GM08714 (cell line): ENCODE results near the gene IDH3B.
"Not testable (repeated sequence)": the region's sequence is repeated elsewhere in the genome, so short reads cannot be mapped to it uniquely, and the experiment has no call there.

Source experiments
- H3K4me3 ChIP-seq: fragments of 200-500 bp; sonication (Bioruptor generic); 2 replicates; pipeline ENCODE4 v1.5.1; 2014; ENCODE audit warnings: mild to moderate bottlenecking, low read length, inconsistent platforms
- ZNF274 ChIP-seq: IDR thresholded peaks from 2 replicates; pipeline ENCODE4 v1.6.1; 2012; ENCODE audit warnings: mild to moderate bottlenecking, low read depth, low read length

Gene IDH3B

DNA sequence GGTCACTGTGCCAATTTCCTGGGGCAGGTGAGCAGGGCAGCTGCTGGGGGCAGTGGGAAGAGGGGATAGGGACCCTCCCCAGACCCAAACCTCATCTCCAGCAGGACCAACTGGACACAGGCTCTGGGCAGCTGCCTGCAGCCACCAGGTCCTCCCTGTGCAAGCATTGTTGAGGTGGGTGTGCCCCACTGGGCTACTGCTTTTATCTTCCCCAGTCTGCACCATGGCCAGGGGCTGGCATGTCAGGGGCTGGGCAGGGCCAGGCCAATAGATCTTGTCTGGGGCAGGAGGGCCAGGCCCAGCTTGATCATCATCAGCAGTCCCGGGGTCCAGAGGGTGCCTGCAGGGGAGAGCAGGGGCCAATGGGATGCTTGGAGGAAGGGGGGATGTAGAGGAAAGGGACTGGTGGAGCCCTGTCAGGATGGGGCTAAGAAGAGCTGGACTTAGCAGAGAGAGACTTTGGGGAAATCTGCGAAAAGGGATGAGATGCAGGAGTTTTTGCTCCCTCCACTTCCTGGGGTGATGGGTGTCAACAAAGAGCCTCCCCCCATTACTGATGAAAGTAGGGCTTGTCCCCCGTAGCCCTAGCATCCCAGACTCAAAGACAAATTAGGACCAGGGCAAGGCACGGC is 34.3 kb upstream of the IDH3B start:
- no peak for TF ChIP-seq ZNF274
- no peak overlapping the region for H3K4me3 ChIP-seq

GRCh38 chr20:2697768-2698167 is 33.8 kb upstream of the IDH3B start:
- no peak overlapping the region for H3K4me3 ChIP-seq
- TF ChIP-seq ZNF274, result no peak

GRCh38 chr20:2696646-2697045 is 32.6 kb upstream of the IDH3B start:
- TF ChIP-seq ZNF274, result no peak
- H3K4me3 ChIP-seq, result no peak overlapping the region

DNA sequence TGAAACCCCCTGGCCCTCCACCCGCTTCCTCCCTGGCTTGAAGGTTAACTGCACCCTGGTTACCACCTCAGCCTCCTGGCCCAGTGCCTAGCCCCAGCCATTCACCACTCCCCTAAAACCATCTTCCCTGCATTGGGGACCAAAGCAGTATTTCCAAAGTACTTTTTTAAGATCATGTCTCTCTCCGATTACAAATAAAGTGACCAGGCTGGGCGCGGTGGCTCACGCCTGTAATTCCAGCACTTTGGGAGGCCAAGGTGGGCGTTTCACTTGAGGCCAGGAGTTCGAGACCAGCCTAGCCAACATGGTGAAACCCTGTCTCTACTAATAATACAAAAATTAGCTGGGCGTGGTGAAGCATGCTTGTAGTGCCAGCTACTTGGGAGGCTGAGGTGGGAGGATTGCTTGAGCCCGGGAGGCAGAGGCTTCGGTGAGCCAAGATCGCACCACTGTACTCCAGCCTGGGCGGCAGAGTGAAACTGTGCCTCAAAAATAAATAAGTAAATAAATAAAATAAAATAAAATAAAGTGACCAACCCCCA is 32.0 kb upstream of the IDH3B start:
- not testable (repeated sequence) for H3K4me3 ChIP-seq

DNA sequence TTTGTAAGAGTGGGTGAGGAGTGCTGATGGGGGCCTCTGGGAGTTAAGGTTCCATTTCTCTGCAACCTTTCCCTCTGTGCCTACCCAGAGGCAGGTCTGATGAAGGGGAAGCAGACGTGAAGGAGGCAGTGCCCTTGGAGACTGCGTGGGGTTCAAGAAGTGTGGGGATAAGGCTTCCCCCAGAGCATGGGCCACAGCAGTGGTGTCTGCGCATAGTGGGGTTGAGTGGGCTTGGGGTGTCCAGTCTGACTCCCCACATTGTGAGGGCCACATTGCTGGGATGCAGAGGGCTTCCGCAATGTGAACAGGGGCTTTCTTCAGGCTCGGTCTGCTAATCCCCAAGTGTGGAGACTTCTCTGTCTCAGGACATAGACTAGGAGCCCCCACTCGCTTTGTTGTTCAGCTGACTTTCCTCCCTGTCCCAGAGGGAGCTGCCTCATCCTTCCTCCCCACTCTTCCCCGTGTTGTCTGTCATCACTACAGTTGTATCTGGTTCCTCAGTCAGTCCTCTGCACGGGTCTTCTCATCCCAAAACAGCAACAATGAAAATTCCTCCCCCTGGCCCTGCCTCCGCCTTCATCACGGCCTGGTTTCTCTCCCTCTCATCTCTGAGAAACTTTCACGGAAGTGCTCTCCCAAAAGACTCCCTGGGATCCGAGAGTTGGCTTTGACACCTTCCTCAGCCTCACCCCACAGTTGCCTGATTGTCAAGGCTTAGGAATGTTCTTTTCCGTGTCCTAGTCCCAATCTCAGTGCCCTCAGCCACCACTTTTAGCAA is 31.4 kb upstream of the IDH3B start:
- H3K4me3 ChIP-seq, result no peak overlapping the region
- no peak for TF ChIP-seq ZNF274

GRCh38 chr20:2694519-2694918 is 30.5 kb upstream of the IDH3B start:
- no peak for TF ChIP-seq ZNF274
- H3K4me3 ChIP-seq, result no peak overlapping the region

GRCh38 chr20:2694008-2694471 is 30.0 kb upstream of the IDH3B start:
- no peak for TF ChIP-seq ZNF274
- no peak overlapping the region for H3K4me3 ChIP-seq

- H3K4me3 ChIP-seq, result peak overlapping the region; percentile 11; the same call in 1 of the 2 replicates
- no peak for TF ChIP-seq ZNF274
Measured at GRCh38 chr20:2693286-2694007, 29.4 kb upstream of the IDH3B start.

GRCh38 chr20:2692886-2693285 is 28.9 kb upstream of the IDH3B start:
- no peak overlapping the region for H3K4me3 ChIP-seq
- no peak for TF ChIP-seq ZNF274

DNA sequence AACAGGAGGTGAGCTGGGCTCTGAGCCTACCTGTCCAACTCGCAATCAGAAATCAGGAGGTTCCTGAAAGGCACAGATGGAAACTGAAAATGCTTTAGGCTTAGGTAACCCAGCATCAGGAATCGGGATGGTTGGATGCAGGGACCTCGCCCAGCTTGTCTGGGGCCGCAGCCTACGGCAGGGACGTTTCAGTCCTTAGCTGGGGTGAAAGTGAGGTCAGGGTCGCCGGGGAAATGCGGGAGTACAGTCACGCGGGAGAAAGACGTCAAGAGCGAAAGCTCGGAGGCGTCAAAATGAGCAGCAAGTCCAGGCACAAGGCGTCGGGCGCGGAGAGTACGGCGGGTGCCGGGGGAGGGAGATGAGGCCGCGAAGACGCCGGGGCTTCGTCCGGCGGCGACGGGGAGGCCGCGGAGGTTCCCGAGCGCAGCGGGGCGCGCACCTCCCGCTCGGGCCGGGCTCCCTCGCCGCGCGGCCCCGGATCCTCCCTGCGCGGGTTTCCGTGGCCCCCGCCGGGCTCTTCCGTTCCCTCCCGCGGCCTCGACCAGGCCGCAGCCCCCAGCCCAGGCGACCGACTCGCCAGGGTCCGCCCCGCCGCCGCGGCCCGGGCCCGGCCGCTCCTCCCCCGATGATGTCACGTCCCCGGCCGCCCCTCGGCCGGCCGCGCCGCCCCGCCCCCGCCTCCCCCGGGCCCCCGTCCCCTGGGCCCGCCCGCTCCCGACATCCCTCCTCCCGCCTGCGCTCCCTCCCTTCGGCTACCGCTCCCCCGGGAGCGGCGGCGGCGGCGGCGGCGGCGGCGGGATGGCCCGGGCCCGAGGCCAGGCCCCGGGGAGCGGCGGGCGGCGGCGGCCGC is 28.2 kb upstream of the IDH3B start, which contains the start of gene EBF4:
EBF4 (plus strand) TSS at position 745 of the 850 bp plus-strand sequence. CDS start 866 bp downstream, outside the sequence.
- TF ChIP-seq ZNF274, result no peak

DNA sequence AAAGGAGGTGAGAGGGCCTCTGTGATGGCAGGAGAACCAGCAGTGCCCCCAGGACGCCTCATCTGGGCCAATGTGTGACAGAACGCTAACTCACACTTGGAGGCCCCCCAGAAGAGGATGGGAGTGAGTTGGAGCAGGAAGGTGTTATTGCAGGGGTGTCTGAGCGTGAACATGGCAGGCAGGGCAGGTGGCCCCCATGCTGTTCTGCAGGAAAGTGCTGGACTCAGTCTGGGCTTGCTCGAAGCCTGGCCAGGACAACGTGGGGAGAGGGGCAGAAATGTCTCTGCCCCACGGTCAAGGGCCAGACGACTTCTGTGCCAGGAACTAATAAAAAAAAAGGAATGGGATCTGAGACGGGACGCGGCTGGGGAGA is 27.6 kb upstream of the IDH3B start:
- no peak overlapping the region for H3K4me3 ChIP-seq
- TF ChIP-seq ZNF274, result no peak

More for the DNA sequence above, 28.2 kb upstream of the IDH3B start, which contains the start of gene EBF4:
- peak within 1 kb of the TSS; percentile 11; the same call in 1 of the 2 replicates for H3K4me3 ChIP-seq

DNA sequence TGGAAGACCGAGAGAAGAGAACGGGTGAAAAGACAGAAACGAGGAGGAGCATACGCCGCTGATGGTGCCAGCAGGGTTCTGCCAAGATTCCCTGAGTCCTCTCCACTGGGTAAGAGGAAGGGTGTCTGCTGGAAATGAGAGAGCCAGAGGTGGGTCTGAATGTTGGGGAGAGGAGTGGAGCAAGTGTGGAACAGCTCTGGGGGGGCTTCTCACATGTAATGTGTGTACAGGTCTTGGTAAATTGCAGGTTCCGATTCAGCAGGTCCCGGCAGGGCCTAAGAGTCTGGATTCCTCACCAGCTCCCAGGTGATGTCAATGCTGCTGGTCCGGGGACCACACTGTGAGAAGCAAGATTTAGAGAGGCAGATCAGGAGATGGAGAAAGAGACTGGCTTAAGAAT is 27.1 kb upstream of the IDH3B start:
- no peak overlapping the region for H3K4me3 ChIP-seq
- TF ChIP-seq ZNF274, result no peak

DNA sequence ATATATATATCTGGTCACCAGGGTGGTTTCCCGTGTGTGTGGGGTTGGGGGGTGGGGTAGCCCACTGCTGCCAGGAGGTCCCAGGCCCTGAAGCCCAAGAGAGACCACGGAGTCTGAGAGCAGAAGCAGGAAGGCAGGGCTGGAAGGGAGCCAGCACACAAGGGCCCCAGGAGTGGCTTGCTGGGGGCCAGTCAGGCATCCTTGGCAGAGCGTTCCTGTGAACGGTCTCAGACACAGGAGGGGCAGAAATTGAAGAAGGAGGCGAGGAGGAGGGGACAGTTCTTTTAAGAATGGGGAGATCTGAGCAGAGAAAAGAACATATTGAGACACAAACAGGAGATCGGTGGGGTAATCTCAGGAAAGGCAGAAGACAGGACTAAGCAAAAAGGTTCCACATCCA is 26.7 kb upstream of the IDH3B start:
- H3K4me3 ChIP-seq, result no peak overlapping the region
- no peak for TF ChIP-seq ZNF274
